Right renal pelvis (tissue), 4 donors: ENCODE measurements around the gene AP2M1. TPM values are rescaled to one million over a fixed set of nuclear protein-coding genes. Genes with fewer than 3 reads are reported as not detected.

Source experiments
- DNase-seq, 4 donors: peaks; one replicate each; pipeline ENCODE4 v3.0.0-alpha.2; 2013; ENCODE audit warnings: low read depth in 4 of 4, low spot score in 3 of 4, missing footprints in 1 of 4
- polyA plus RNA-seq, 4 donors: library from polyadenylated mRNA; unstranded; fragments of 120-200 nt; gene quantifications; one replicate each; pipeline ENCODE4 v1.2.1, GENCODE V29; 2013; ENCODE audit not compliant: insufficient read length in 4 of 4

Gene AP2M1
- polyA plus RNA-seq, 4 donors: 324 to 371 (median 355) TPM

DNA sequence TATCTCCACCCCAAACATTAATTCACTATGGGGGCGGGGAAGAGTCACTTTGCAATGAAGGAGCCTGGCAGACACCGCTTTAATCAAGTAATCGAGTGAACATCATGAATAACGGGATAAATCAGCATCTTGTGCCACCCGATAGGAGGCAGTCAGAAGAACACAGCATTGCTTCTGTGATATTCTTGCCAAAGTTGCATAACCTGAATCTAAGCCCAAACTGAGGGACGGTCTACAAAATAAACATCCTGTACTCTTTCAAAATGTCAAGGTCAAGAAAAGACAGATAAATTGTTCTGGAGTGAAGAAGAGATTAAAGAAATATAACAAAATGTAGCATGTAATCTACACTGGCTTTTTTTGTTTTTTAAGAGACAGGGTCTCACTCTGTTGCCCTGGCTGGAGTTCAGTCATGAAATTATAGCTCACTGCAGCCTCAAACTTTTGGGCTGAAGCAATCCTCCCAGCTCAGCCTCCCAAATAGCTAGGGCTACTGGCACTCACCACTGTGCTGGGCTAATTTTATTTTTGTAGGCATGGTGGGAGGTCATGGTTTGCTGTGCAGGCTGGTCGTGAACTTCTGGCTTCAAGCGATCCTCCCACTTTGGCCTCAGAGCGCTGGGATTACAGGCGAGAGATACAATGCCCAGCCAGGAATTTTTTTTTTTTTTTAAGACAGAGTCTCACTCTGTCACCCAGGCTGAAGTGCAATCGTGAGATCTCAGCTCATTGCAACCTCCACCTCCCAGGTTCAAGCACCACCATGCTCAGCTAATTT, 34.7 kb downstream of the AP2M1 start:
- no peak for DNase-seq

GRCh38 chr3:184211297-184211696, 36.6 kb downstream of the AP2M1 start:
- no peak for DNase-seq

- no peak for DNase-seq
These were observed 37.1 kb downstream of the AP2M1 start for GRCh38 chr3:184211718-184212117.

DNA sequence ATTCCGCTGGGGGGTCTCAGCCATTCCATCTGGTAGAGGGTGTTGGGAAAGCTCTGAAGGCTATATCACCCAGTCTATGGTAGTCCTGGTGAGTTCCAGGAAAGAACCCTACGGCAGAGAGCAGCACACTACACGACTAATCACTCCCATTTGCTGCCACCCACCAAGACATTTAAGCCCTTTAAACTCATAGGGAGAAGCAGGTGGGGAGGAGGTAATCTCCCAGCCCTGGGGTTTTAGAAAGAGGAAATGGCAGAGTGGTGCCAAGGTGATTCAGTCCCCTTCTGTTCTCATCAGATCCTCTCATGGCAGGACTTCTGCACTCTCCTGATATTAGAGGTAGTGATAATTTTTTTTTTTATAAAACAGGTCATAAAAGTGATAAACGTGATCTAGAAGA, 44.2 kb downstream of the AP2M1 start:
- DNase-seq: no peak

GRCh38 chr3:184222521-184222920, 47.9 kb downstream of the AP2M1 start:
- no peak for DNase-seq

GRCh38 chr3:184223946-184224345, 49.3 kb downstream of the AP2M1 start:
- no peak for DNase-seq

DNA sequence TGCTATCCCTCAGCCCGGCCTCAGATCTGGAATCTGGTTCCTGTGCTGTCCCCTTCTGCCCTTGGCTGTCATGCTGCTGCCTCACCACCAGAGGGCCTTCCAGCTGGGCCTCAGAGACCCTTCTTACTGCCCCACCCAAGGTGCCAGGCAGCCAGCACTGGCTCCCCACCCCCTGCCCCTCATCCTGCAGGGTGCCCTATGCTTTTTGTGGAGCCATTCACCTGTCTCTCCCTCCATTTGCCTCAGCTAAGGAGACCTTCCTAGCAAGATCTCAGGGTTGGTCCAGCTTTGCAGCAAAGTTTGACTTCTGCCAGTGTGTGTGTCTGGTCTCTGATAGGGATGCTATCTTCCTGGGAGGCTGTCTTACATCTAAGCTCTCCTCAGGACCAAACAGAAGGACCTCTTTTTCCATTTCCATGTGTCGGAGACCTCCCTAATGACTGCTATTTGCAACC, 52.9 kb downstream of the AP2M1 start:
- no peak for DNase-seq

GRCh38 chr3:184228376-184229137, 53.9 kb downstream of the AP2M1 start:
- DNase-seq: no peak

DNA sequence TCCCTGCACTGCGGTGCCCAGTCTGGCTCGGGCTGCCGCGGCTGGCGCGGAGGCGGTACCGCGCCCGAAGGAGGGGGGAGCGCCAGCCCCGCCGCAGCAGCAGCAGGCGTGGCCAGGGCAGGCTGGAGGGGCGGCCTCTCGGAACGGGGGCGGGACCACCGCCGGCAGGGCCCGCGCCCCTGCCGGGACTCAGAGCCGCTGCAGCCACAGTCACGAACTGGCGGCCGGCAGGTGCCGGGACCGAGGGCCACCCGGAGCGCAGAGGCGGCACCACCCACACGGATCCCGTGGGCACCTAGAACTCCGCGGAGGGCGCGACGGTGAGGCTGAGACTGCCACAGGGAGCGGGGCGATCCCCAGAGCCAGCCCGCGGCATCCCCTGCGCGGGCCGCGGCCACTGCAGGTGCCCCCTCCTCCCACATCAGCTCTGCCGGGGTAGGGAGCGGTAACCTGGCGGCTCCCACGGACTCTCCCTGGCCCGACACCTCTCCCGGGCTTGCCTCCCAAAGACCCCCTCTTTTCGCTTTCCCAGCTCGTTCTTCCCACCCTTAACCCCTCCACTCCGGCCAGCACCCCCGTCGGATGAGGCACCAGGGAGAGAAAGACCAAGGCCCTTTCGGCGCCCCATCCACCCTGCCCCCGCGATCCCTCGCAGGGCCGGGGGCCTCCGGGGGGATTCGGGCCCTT, 54.9 kb downstream of the AP2M1 start, which contains the start of gene VWA5B2:
TSS of gene VWA5B2 (plus strand) at position 192 of the 687 bp plus-strand sequence. CDS start 944 bp downstream, outside the sequence.
- DNase-seq: no peak

GRCh38 chr3:184230081-184230602, 55.5 kb downstream of the AP2M1 start:
- no peak for DNase-seq

- DNase-seq: no peak
These were observed 56.2 kb downstream of the AP2M1 start for GRCh38 chr3:184230603-184231528.

DNA sequence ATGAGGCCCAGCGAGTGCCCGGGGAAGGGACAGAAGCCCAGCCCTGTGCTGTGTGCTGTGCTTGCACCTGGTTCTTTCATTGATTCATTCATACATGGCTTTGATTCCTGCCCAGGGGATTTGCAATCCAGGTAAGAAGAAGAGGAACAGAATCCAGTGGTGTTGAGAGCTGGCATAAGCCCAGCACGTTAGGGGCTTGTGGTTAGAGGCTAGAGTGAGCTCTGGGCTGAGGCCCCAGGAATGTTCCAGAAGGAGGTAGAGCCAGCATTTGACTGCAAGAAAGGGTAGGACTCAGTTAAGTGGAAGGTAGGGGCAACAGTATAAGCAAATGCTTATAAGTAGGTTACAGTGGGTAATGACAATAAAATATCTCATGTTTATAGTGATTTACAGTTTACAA, 57.0 kb downstream of the AP2M1 start:
- DNase-seq: no peak

DNA sequence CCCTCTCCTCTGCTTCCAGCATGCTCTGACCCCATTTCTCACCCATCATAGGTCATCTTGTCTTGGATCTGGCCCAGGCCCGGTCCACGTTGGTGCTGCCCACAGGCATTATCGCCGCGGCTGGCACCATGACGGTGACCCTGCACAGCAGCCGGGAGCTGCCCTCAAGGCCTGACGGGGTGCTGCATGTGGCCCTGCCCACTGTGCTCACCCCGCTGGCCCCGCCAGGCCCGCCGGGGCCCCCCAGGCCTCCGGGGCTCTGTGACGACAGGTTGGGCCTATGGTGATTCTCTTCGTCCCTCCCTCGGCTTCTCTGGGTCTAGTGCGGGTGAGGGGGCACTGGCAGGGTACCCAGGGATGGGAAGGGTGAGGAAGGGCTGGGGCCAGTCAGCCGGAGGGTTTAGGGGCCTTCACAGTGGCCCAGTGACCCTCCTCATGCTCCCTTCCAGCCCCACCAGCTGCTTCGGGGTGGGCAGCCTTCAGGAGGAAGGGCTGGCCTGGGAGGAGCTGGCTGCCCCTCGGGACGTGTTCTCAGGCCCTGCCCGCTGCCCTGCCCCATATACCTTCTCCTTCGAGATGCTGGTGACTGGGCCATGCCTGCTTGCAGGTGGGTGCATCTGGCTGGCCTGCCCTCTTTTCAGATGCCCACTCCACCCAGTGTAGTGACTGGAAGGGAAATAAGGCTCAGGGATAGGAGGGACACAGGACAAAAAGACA, 58.6 kb downstream of the AP2M1 start:
- no peak for DNase-seq

Other genes starting within 250 kb of the AP2M1 start
- gene ABCC5, start 157.0 kb upstream of the AP2M1 start, polyA plus RNA-seq: 10 to 100 TPM; 45.7 to 63.3 (median 53.7) TPM
- not detected for gene HTR3D, start 143.1 kb upstream of the AP2M1 start, polyA plus RNA-seq
- gene HTR3C, start 121.8 kb upstream of the AP2M1 start, polyA plus RNA-seq: under 1 TPM in 1 of 4 donors, not detected in 3; 0.03 TPM
- gene HTR3E, start 77.8 kb upstream of the AP2M1 start, polyA plus RNA-seq: under 1 TPM in 2 of 4 donors, not detected in 2; 0.04 to 0.19 TPM
- 10 to 100 TPM; 47.2 to 49.4 (median 48.1) TPM for gene EIF2B5, start 39.5 kb upstream of the AP2M1 start, polyA plus RNA-seq
- gene DVL3, start 19.5 kb upstream of the AP2M1 start, polyA plus RNA-seq: 10 to 100 TPM; 70.0 to 81.5 (median 77.2) TPM
- 10 to 100 TPM; 53.5 to 62.6 (median 54.5) TPM for gene ABCF3, start 11.3 kb downstream of the AP2M1 start, polyA plus RNA-seq
- gene VWA5B2, start 54.7 kb downstream of the AP2M1 start, polyA plus RNA-seq: 1 to 10 TPM in 3 of 4 donors, under 1 TPM in 1; 0.80 to 2.5 (median 1.4) TPM
- 10 to 100 TPM; 29.2 to 40.6 (median 36.8) TPM for gene ALG3, start 74.1 kb downstream of the AP2M1 start, polyA plus RNA-seq
- 1 to 10 TPM; 2.8 to 3.4 (median 3.1) TPM for gene EEF1AKMT4, start 74.8 kb downstream of the AP2M1 start, polyA plus RNA-seq
- under 1 TPM in 2 of 4 donors, not detected in 2; 0.19 to 0.29 TPM for gene CAMK2N2, start 86.7 kb downstream of the AP2M1 start, polyA plus RNA-seq
- under 1 TPM in 1 of 4 donors, not detected in 3; 0.16 TPM for gene ECE2, start 101.2 kb downstream of the AP2M1 start, polyA plus RNA-seq
- gene PSMD2, start 124.4 kb downstream of the AP2M1 start, polyA plus RNA-seq: 100 to 1,000 TPM; 189 to 213 (median 207) TPM
- 100 to 1,000 TPM; 158 to 204 (median 173) TPM for gene EIF4G1, start 139.8 kb downstream of the AP2M1 start, polyA plus RNA-seq
- gene FAM131A, start 162.7 kb downstream of the AP2M1 start, polyA plus RNA-seq: 10 to 100 TPM; 10.5 to 15.7 (median 11.0) TPM
- gene CLCN2, start 186.8 kb downstream of the AP2M1 start, polyA plus RNA-seq: 10 to 100 TPM in 3 of 4 donors, 1 to 10 TPM in 1; 9.4 to 13.3 (median 11.6) TPM
- 100 to 1,000 TPM in 1 of 4 donors, 10 to 100 TPM in 3; 85.8 to 101 (median 93.9) TPM for gene POLR2H, start 186.9 kb downstream of the AP2M1 start, polyA plus RNA-seq
- gene THPO, start 203.4 kb downstream of the AP2M1 start, polyA plus RNA-seq: 1 to 10 TPM; 1.9 to 3.1 (median 2.5) TPM
- gene CHRD, start 205.2 kb downstream of the AP2M1 start, polyA plus RNA-seq: 10 to 100 TPM; 12.2 to 14.6 (median 13.0) TPM